AG09319 (cell line): ENCODE results near the gene PXDN.

Experiments used
- DNase-seq: peaks from one replicate; pipeline ENCODE4 v3.0.0-alpha.2; 2010; ENCODE audit warnings: low read depth; ENCODE audit errors: extremely low read depth
- CTCF ChIP-seq: IDR thresholded peaks from 2 replicates; pipeline ENCODE4 v1.5.1; 2011; ENCODE audit warnings: low read depth, mild to moderate bottlenecking, inconsistent platforms, low read length, moderate library complexity

Gene PXDN

GRCh38 chr2:1614564-1614963 lies 129.8 kb downstream of the PXDN start:
- DNase-seq, result no peak
- TF ChIP-seq CTCF, result no peak

DNA sequence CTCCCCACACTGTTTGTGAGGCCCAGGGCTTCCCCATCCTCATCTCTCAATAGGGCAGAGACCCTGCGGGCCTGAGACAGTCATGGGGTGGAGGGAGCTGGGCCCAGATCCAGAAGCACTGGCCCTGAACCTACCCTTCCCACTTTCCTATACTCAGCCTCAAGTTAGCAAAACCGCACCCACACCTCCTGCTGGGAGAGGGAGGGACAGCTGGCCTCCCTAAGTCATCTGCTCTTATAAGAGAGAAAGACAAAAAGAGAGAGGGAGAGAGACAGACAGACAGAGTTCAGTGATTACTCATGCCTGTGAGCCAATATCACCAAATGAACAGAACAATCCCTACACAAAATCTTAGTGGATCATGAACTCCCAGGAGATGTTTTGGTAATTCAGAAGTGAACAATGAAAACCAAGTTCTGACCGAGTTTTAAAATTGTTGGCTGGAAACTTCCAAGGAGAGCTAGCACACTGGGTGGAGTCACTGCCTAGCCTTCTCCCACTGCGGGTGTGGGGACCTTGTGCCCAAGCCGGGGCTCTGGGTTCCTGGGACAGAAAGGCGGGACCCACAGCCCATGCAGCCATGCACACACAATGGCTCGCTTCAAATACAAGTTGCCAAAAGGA lies 130.5 kb downstream of the PXDN start:
- DNase-seq, result no peak
- peak; percentile 2 for TF ChIP-seq CTCF

GRCh38 chr2:1613078-1613445 lies 131.3 kb downstream of the PXDN start:
- DNase-seq, result no peak
- no peak for TF ChIP-seq CTCF

DNA sequence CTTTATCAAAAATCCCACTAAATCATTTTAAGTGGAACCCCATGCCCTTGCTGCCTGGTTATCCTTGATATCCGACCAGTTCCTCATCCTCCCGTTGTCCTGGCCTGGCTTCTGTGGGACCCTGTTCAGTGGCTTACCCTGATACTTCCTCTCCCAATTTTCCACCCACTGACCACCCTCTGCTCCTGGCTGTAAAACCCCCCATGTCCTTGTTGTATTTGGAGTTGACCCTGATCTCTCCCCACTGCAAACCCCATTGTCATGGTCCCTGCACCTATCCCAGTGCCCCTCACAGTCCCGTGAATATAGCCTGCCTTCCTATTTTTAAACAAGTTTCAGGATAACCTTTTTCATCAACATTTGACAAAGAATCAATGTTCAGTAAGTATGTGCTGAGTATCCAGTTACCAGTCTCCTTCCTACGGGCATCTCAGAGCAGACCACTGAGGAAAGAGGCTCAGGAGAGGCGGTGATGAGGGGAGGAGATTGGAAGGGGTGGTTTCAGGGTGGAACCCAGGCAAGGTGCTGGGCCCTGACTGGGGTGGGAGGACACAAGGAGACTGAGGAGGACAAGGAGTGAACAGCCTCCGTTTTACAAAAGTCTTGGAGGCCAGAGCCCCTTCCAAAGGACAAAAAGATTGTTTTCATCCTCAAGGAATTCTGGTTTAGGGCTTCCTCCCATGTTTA lies 131.8 kb downstream of the PXDN start:
- TF ChIP-seq CTCF, result no peak
- no peak for DNase-seq

GRCh38 chr2:1611886-1612285 lies 132.4 kb downstream of the PXDN start:
- DNase-seq, result no peak

GRCh38 chr2:1610096-1610485 lies 134.2 kb downstream of the PXDN start:
- no peak for DNase-seq
- TF ChIP-seq CTCF, result no peak

More at GRCh38 chr2:1611886-1612285, 132.4 kb downstream of the PXDN start:
- TF ChIP-seq CTCF, result no peak

- no peak for TF ChIP-seq CTCF
- DNase-seq, result no peak
Observed at GRCh38 chr2:1609485-1610095, 134.7 kb downstream of the PXDN start.
